K562 (cell line): Measurements from ENCODE around the gene DPH2. TPM values are rescaled to one million over a fixed set of nuclear protein-coding genes. Genes with fewer than 3 reads are reported as not detected.
A peak's percentile ranks its signal among the peaks of the same experiment; 100 is the strongest.

ENCODE experiments used
- ATF1 ChIP-seq, 2 experiments: fragments of 450-650 bp in 1 of 2; IDR thresholded peaks; 2 replicates each; pipeline ENCODE4 v1.6.1; 2016; ENCODE audit warnings: missing compliant biosample characterization in 1 of 2, missing genetic modification characterization in 1 of 2
- ATF4 ChIP-seq: fragments of 450-650 bp; formaldehyde crosslinking; IDR thresholded peaks from 2 replicates; pipeline ENCODE4 v1.4.0; 2022; ENCODE audit warnings: mild to moderate bottlenecking, moderate library complexity
- BCL6 ChIP-seq: fragments of 250-450 bp; sonication (Bioruptor Pico); IDR thresholded peaks from 2 replicates; pipeline ENCODE4 v1.4.0; 2020
- BHLHE40 ChIP-seq: IDR thresholded peaks from 2 replicates; pipeline ENCODE4 v1.6.1; 2011; ENCODE audit warnings: low read length, improper control_type of control experiment
- CBFA2T2 ChIP-seq: fragments of 450-650 bp; conservative IDR thresholded peaks from 2 replicates; pipeline ENCODE4 v1.6.1; 2017; ENCODE audit warnings: mild to moderate bottlenecking
- HDGF ChIP-seq: fragments of 450-650 bp; IDR thresholded peaks from 2 replicates; pipeline ENCODE4 v1.6.1; 2016
- HMG20A ChIP-seq: fragments of 450-650 bp; formaldehyde crosslinking; conservative IDR thresholded peaks from 2 replicates; pipeline ENCODE4 v1.4.0; 2020; ENCODE audit warnings: mild to moderate bottlenecking, mixed read lengths
- HMG20B ChIP-seq: fragments of 250-450 bp; sonication (Bioruptor Pico); IDR thresholded peaks from 2 replicates; pipeline ENCODE4 v1.5.0; 2021; ENCODE audit warnings: mild to moderate bottlenecking
- HOMEZ ChIP-seq: fragments of 250-450 bp; sonication (Bioruptor Pico); IDR thresholded peaks from 2 replicates; pipeline ENCODE4 v1.4.0; 2020; ENCODE audit warnings: mild to moderate bottlenecking, moderate library complexity
- JUN ChIP-seq, 2 experiments: sonication (generic) in 1 of 2; formaldehyde crosslinking in 1 of 2; IDR thresholded peaks; 2 replicates each; pipeline versions ENCODE4 v1.6.1 to v1.8.0; 2012 to 2022; ENCODE audit warnings: borderline replicate concordance in 2 of 2, mild to moderate bottlenecking in 2 of 2, improper control_type of control experiment in 1 of 2, low read depth in 1 of 2, low read length in 1 of 2, missing genetic modification reagents in 1 of 2
- MEF2A ChIP-seq: IDR thresholded peaks from 2 replicates; pipeline ENCODE4 v1.6.1; 2011; ENCODE audit warnings: low read depth, mild to moderate bottlenecking, low read length, moderate library complexity; ENCODE audit not compliant: control insufficient read depth
- PHF21A ChIP-seq: fragments of 450-650 bp; IDR thresholded peaks from 2 replicates; pipeline ENCODE4 v1.6.1; 2017; ENCODE audit warnings: low read depth, borderline replicate concordance
- SPI1 ChIP-seq: IDR thresholded peaks from 2 replicates; pipeline ENCODE4 v1.6.1; 2011; ENCODE audit warnings: low read depth, low read length, control low read depth, borderline replicate concordance
- STAG1 ChIP-seq: sonication (generic); formaldehyde crosslinking; IDR thresholded peaks from 2 replicates; pipeline ENCODE4 v1.5.0; 2020; ENCODE audit warnings: missing genetic modification reagents, borderline replicate concordance
- U2AF1 ChIP-seq: fragments of 200-400 bp; formaldehyde crosslinking; optimal IDR thresholded peaks from 2 replicates; pipeline ENCODE3; 2017; ENCODE audit warnings: mild to moderate bottlenecking, low read depth, low read length, moderate library complexity
- UBTF ChIP-seq, 2 experiments: IDR thresholded peaks; 2 replicates each; pipeline ENCODE4 v1.6.1; 2012; ENCODE audit warnings: improper control_type of control experiment in 2 of 2, low read depth in 2 of 2, low read length in 2 of 2, borderline replicate concordance in 1 of 2
- ZNF274 ChIP-seq: IDR thresholded peaks from 2 replicates; pipeline ENCODE4 v1.6.1; 2011; ENCODE audit warnings: low read depth, mild to moderate bottlenecking, low read length, moderate library complexity, borderline replicate concordance
- ZNF395 ChIP-seq: fragments of 200-800 bp; sonication (Bioruptor generic); IDR thresholded peaks from 2 replicates; pipeline ENCODE4 v1.6.1; 2017; ENCODE audit warnings: missing genetic modification characterization, missing compliant biosample characterization
- polyA plus RNA-seq, 8 experiments: library from polyadenylated mRNA; depleted of rRNA in 4 of 8; stranded (reverse) in 5 of 8; unstranded in 3 of 8; fragments of >200 nt; fragmentation: Nextera tagmentation in 2 of 8; fragmentation: Illumina TruSeq in 1 of 8; extraction: Ambion mirVana in 2 of 8; extraction: Trizol in 1 of 8; gene quantifications; 2 replicates each; pipeline versions ENCODE4 v1.2.1 to v1.2.3, GENCODE V29; 2011 to 2014; ENCODE audit warnings: inconsistent platforms in 1 of 8, missing spikeins in 1 of 8
- total RNA-seq, 7 experiments: library from RNA; depleted of rRNA in 6 of 7; stranded (reverse); fragments of >200 nt in 6 of 7; fragmentation: Illumina TruSeq in 2 of 7; extraction: Trizol in 2 of 7; gene quantifications; 2 replicates each; pipeline versions ENCODE4 v1.2.1 to v1.2.3, GENCODE V29; 2011 to 2021; ENCODE audit warnings: low replicate concordance in 1 of 7

The DPH2 gene
- total and polyA plus RNA-seq, 9 of the 15 experiments (the other 6 are each of a cell fraction or from before 2014, with no cell fraction given): 17.9 to 94.1 (median 68.1) TPM

GRCh38 chr1:43974443-43975248 lies 4.8 kb downstream of the DPH2 start, which contains the start of gene ATP6V0B (continued):
- TF ChIP-seq ZNF395 (CRISPR knock-in tag) (peak; percentile 68; the same call in 1 of the 2 replicates), BHLHE40 (peak; percentile 92), CBFA2T2 (peak; percentile 99), JUN (IDR thresholded peaks at IDR 0.05; ENCODE audit: borderline replicate concordance, low read depth, low read length) (peak; percentile 87; the same call in 1 of the 2 replicates), JUN (CRISPR knock-in tag; IDR thresholded peaks at IDR 0.05; ENCODE audit: borderline replicate concordance) (no peak), U2AF1 (peak; percentile 77), ATF1 (CRISPR knock-in tag; IDR thresholded peaks at IDR 0.05) (peak; percentile 93), ATF1 (tag; IDR thresholded peaks at IDR 0.05) (peak; percentile 98), ATF4 (CRISPR knock-in tag) (no peak), BCL6 (no peak), MEF2A (no peak), HMG20A (CRISPR knock-in tag) (no peak), HDGF (no peak; the same call in 1 of the 2 replicates), PHF21A (no peak), HMG20B (CRISPR knock-in tag) (no peak), ZNF274 (peak; percentile 49; the same call in 1 of the 2 replicates), SPI1 (no peak), STAG1 (CRISPR knock-in tag) (peak; percentile 42; the same call in 1 of the 2 replicates), HOMEZ (CRISPR knock-in tag) (peak; percentile 33; the same call in 1 of the 2 replicates), UBTF (IDR thresholded peaks at IDR 0.05; ENCODE audit: borderline replicate concordance in 1 of 2, low read depth in 2 of 2, low read length in 2 of 2) (peak in 1 of 2 experiments; percentile 23; a peak in 1 of 4 replicates)
